IPS-NIHi7 (cell line): ENCODE measurements around the gene RAB11FIP3.
"Not testable (repeated sequence)": the region's sequence is repeated elsewhere in the genome, so short reads cannot be mapped to it uniquely, and the experiment has no call there.

ENCODE experiments used
- DNase-seq: peaks from one replicate; pipeline ENCODE4 v3.0.0; 2012; ENCODE audit warnings: mixed read lengths; ENCODE audit errors: extremely low spot score

RAB11FIP3 gene

GRCh38 chr16:494676-495075, 69.2 kb downstream of the RAB11FIP3 start:
- not testable (repeated sequence) for DNase-seq

GRCh38 chr16:495127-495748, 69.8 kb downstream of the RAB11FIP3 start:
- DNase-seq, result peak; percentile 86

GRCh38 chr16:496097-496886, 70.8 kb downstream of the RAB11FIP3 start:
- DNase-seq, result no peak

GRCh38 chr16:497258-497657, 71.8 kb downstream of the RAB11FIP3 start:
- DNase-seq, result no peak

- DNase-seq, result no peak
These were observed 74.5 kb downstream of the RAB11FIP3 start for GRCh38 chr16:499924-500323.

GRCh38 chr16:500709-501108, 75.3 kb downstream of the RAB11FIP3 start:
- DNase-seq, result no peak

- DNase-seq, result no peak
These were observed 76.9 kb downstream of the RAB11FIP3 start for GRCh38 chr16:502179-502943.

GRCh38 chr16:503150-504071, 78.0 kb downstream of the RAB11FIP3 start:
- no peak for DNase-seq

- DNase-seq, result no peak
These were observed 80.2 kb downstream of the RAB11FIP3 start for GRCh38 chr16:505479-506245.

GRCh38 chr16:506246-506546, 80.7 kb downstream of the RAB11FIP3 start:
- DNase-seq, result no peak

- not testable (repeated sequence) for DNase-seq
These were observed 82.1 kb downstream of the RAB11FIP3 start for GRCh38 chr16:507527-507926.

GRCh38 chr16:507996-508395, 82.5 kb downstream of the RAB11FIP3 start:
- no peak for DNase-seq

- no peak for DNase-seq
These were observed 83.7 kb downstream of the RAB11FIP3 start for GRCh38 chr16:508884-509736.

- no peak for DNase-seq
These were observed 84.8 kb downstream of the RAB11FIP3 start for GRCh38 chr16:510066-510825.

GRCh38 chr16:512802-513201, 87.4 kb downstream of the RAB11FIP3 start:
- DNase-seq, result no peak

GRCh38 chr16:513950-514349, 88.5 kb downstream of the RAB11FIP3 start:
- DNase-seq, result no peak

- DNase-seq, result no peak
These were observed 89.9 kb downstream of the RAB11FIP3 start for GRCh38 chr16:515175-515938.

- DNase-seq, result no peak
These were observed 90.4 kb downstream of the RAB11FIP3 start for GRCh38 chr16:515939-516226.

- DNase-seq, result no peak
These were observed 90.9 kb downstream of the RAB11FIP3 start for GRCh38 chr16:516301-516700.
